HEK293T (cell line): Measurements from ENCODE around the gene C1orf167.

Experiments used
- CTCF ChIA-PET: fragments of 350-600 bp; formaldehyde crosslinking; extraction: SDS; loops from one replicate; lab custom pipeline; 2021; ENCODE audit warnings: antibody characterized with exemption, inconsistent platforms; lab: Yijun Ruan, JAX
- POLR2A ChIA-PET: fragments of 350-600 bp; formaldehyde crosslinking; extraction: SDS; loops from one replicate; lab custom pipeline; 2020; ENCODE audit warnings: antibody characterized with exemption, inconsistent platforms; lab: Yijun Ruan, JAX
- DNase-seq: peaks from one replicate; pipeline ENCODE4 v3.0.0; 2012; ENCODE audit warnings: mixed read lengths; ENCODE audit errors: extremely low spot score
- ARNT ChIP-seq: fragments of 450-650 bp; IDR thresholded peaks from 2 replicates; pipeline ENCODE4 v1.6.1; 2017; ENCODE audit warnings: mild to moderate bottlenecking
- BHLHE40 ChIP-seq: fragments of 450-650 bp; IDR thresholded peaks from 2 replicates; pipeline ENCODE4 v1.6.1; 2016; ENCODE audit warnings: mild to moderate bottlenecking, moderate library complexity, borderline replicate concordance
- CTBP1 ChIP-seq: fragments of 450-650 bp; IDR thresholded peaks from 2 replicates; pipeline ENCODE4 v1.6.1; 2016; ENCODE audit warnings: borderline replicate concordance
- ELF4 ChIP-seq: fragments of 450-650 bp; IDR thresholded peaks from 2 replicates; pipeline ENCODE4 v1.6.1; 2017; ENCODE audit warnings: antibody characterized with exemption
- FOXA1 ChIP-seq: fragments of 450-650 bp; IDR thresholded peaks from 2 replicates; pipeline ENCODE4 v1.6.1; 2016; ENCODE audit warnings: mild to moderate bottlenecking
- FOXK2 ChIP-seq: fragments of 450-650 bp; IDR thresholded peaks from 2 replicates; pipeline ENCODE4 v1.6.1; 2016; ENCODE audit warnings: mild to moderate bottlenecking
- FOXM1 ChIP-seq: fragments of 450-650 bp; IDR thresholded peaks from 2 replicates; pipeline ENCODE4 v1.6.1; 2017; ENCODE audit warnings: mild to moderate bottlenecking, borderline replicate concordance
- HDGF ChIP-seq: fragments of 450-650 bp; IDR thresholded peaks from 2 replicates; pipeline ENCODE4 v1.6.1; 2017; ENCODE audit warnings: antibody characterized with exemption, borderline replicate concordance
- L3MBTL2 ChIP-seq: fragments of 450-650 bp; conservative IDR thresholded peaks from 2 replicates; pipeline ENCODE4 v1.6.1; 2016; ENCODE audit warnings: mild to moderate bottlenecking
- LEF1 ChIP-seq: fragments of 450-650 bp; IDR thresholded peaks from 2 replicates; pipeline ENCODE4 v1.6.1; 2017; ENCODE audit warnings: mild to moderate bottlenecking, borderline replicate concordance
- NFRKB ChIP-seq: fragments of 450-650 bp; IDR thresholded peaks from 2 replicates; pipeline ENCODE4 v1.6.1; 2016; ENCODE audit warnings: mild to moderate bottlenecking, moderate library complexity
- PKNOX1 ChIP-seq: fragments of 450-650 bp; IDR thresholded peaks from 2 replicates; pipeline ENCODE4 v1.6.1; 2016
- SP1 ChIP-seq: fragments of 450-650 bp; IDR thresholded peaks from 2 replicates; pipeline ENCODE4 v1.6.1; 2017
- SUZ12 ChIP-seq: fragments of 450-650 bp; IDR thresholded peaks from 2 replicates; pipeline ENCODE4 v1.6.1; 2016; ENCODE audit warnings: mild to moderate bottlenecking
- TARDBP ChIP-seq: fragments of 450-650 bp; IDR thresholded peaks from 2 replicates; pipeline ENCODE4 v1.6.1; 2016
- ZNF384 ChIP-seq: fragments of 450-650 bp; IDR thresholded peaks from 2 replicates; pipeline ENCODE4 v1.6.1; 2016

C1orf167 gene

GRCh38 chr1:11767922-11768704, 6.1 kb downstream of the C1orf167 start:
- TF ChIP-seq ARNT: no peak
- no peak for TF ChIP-seq SUZ12
- TF ChIP-seq FOXA1: no peak
- no peak for TF ChIP-seq FOXM1
- no peak for TF ChIP-seq SP1
- TF ChIP-seq HDGF: no peak
- TF ChIP-seq TARDBP: no peak
- no peak for TF ChIP-seq BHLHE40
- no peak for TF ChIP-seq FOXK2
- TF ChIP-seq PKNOX1: no peak
- TF ChIP-seq ELF4: no peak
- TF ChIP-seq NFRKB: no peak
- no peak for TF ChIP-seq L3MBTL2
- TF ChIP-seq CTBP1: no peak
- TF ChIP-seq LEF1: no peak
- TF ChIP-seq ZNF384: no peak
- ChIA-PET CTCF (interaction anchor here (0.7 kb wide), 1 partner anchor 31 kb away, joined by 4 read pairs; no protein-coding TSS in a partner anchor), POLR2A (no interaction called here)
- DNase-seq: no peak

GRCh38 chr1:11768821-11769220, 6.8 kb downstream of the C1orf167 start:
- no peak for DNase-seq
- CTCF ChIA-PET: no interaction called here
- POLR2A ChIA-PET: no interaction called here
- TF ChIP-seq FOXA1 (no peak), CTBP1 (no peak), NFRKB (no peak), LEF1 (no peak), ZNF384 (no peak), HDGF (no peak), L3MBTL2 (no peak), FOXK2 (no peak), ELF4 (no peak), TARDBP (no peak), SUZ12 (no peak), PKNOX1 (no peak), BHLHE40 (no peak)

GRCh38 chr1:11769274-11769673, 7.3 kb downstream of the C1orf167 start:
- TF ChIP-seq ZNF384 (no peak), ELF4 (no peak), HDGF (no peak), FOXM1 (no peak), SP1 (no peak)
- CTCF ChIA-PET: interaction anchor here (0.8 kb wide), 1 partner anchor 120 kb away, joined by 4 read pairs; no protein-coding TSS in a partner anchor
- DNase-seq: no peak
- POLR2A ChIA-PET: no interaction called here

- no peak for TF ChIP-seq FOXK2
- TF ChIP-seq CTBP1: no peak
- TF ChIP-seq FOXA1: no peak
- no peak for TF ChIP-seq ARNT
- TF ChIP-seq SP1: no peak
- TF ChIP-seq ZNF384: no peak
- TF ChIP-seq TARDBP: no peak
- no peak for TF ChIP-seq HDGF
- CTCF ChIA-PET: interaction anchor here (0.8 kb wide), 1 partner anchor 120 kb away, joined by 4 read pairs; no protein-coding TSS in a partner anchor
- no peak for DNase-seq
- POLR2A ChIA-PET: no interaction called here
These were observed 8.0 kb downstream of the C1orf167 start for GRCh38 chr1:11770011-11770410.

- no peak for TF ChIP-seq SP1
- TF ChIP-seq LEF1: no peak
- ChIA-PET CTCF (interaction anchor here (0.8 kb wide), 1 partner anchor 14 kb away, joined by 3 read pairs; no protein-coding TSS in a partner anchor), POLR2A (interaction anchor here (0.7 to 1.1 kb wide), 2 partner anchors 16 to 208 kb away, joined by 3 read pairs; partner anchors contain the start of gene MFN2)
- no peak for DNase-seq
These were observed 9.6 kb downstream of the C1orf167 start for GRCh38 chr1:11771481-11772043.

GRCh38 chr1:11772458-11772857, 10.5 kb downstream of the C1orf167 start:
- CTCF ChIA-PET: no interaction called here
- no peak for DNase-seq
- TF ChIP-seq FOXA1 (no peak), FOXM1 (no peak), SUZ12 (no peak), FOXK2 (no peak), SP1 (no peak), ARNT (no peak), PKNOX1 (no peak), BHLHE40 (no peak), CTBP1 (no peak), ELF4 (no peak), L3MBTL2 (no peak), HDGF (no peak), TARDBP (no peak), LEF1 (no peak), ZNF384 (no peak), NFRKB (no peak)
- POLR2A ChIA-PET: interaction anchor here (1.1 kb wide), 1 partner anchor 208 kb away, joined by 3 read pairs; the partner anchor contains the start of gene MFN2
